GM21390 (cell line): ENCODE results near the gene RASAL2.
"Not testable (repeated sequence)": the region's sequence is repeated elsewhere in the genome, so short reads cannot be mapped to it uniquely, and the experiment has no call there.

Source experiments
- ATAC-seq: cut with Tn5 transposase; IDR thresholded peaks from one replicate; pipeline ENCODE4 v1.9.1; 2021; ENCODE audit not compliant: unreplicated experiment

Gene RASAL2

GRCh38 chr1:178368208-178368607, 274.3 kb downstream of the RASAL2 start:
- no peak for ATAC-seq

GRCh38 chr1:178371235-178371634, 277.3 kb downstream of the RASAL2 start:
- ATAC-seq: no peak

GRCh38 chr1:178371933-178372388, 278.1 kb downstream of the RASAL2 start:
- no peak for ATAC-seq

- ATAC-seq: no peak
These were observed 280.1 kb downstream of the RASAL2 start for GRCh38 chr1:178374016-178374415.

GRCh38 chr1:178376008-178376407, 282.1 kb downstream of the RASAL2 start:
- ATAC-seq: no peak

- no peak for ATAC-seq
These were observed 285.9 kb downstream of the RASAL2 start for GRCh38 chr1:178379807-178380206.

- ATAC-seq: no peak
These were observed 288.5 kb downstream of the RASAL2 start for GRCh38 chr1:178382372-178382771.

- ATAC-seq: no peak
These were observed 291.8 kb downstream of the RASAL2 start for GRCh38 chr1:178385662-178386061.

- no peak for ATAC-seq
These were observed 294.7 kb downstream of the RASAL2 start for GRCh38 chr1:178388418-178389145.

- ATAC-seq: no peak
These were observed 295.5 kb downstream of the RASAL2 start for GRCh38 chr1:178389441-178389840.

- ATAC-seq: not testable (repeated sequence)
These were observed 296.4 kb downstream of the RASAL2 start for GRCh38 chr1:178390280-178390679.

- no peak for ATAC-seq
These were observed 299.5 kb downstream of the RASAL2 start for GRCh38 chr1:178393370-178393769.

GRCh38 chr1:178396789-178397188, 302.9 kb downstream of the RASAL2 start:
- no peak for ATAC-seq

GRCh38 chr1:178397678-178398077, 303.8 kb downstream of the RASAL2 start:
- no peak for ATAC-seq

- no peak for ATAC-seq
These were observed 305.3 kb downstream of the RASAL2 start for GRCh38 chr1:178399177-178399728.

GRCh38 chr1:178405137-178405536, 311.2 kb downstream of the RASAL2 start:
- ATAC-seq: no peak

GRCh38 chr1:178407215-178407614, 313.3 kb downstream of the RASAL2 start:
- ATAC-seq: no peak

GRCh38 chr1:178407655-178408054, 313.8 kb downstream of the RASAL2 start:
- ATAC-seq: no peak

GRCh38 chr1:178408871-178409270, 315.0 kb downstream of the RASAL2 start:
- no peak for ATAC-seq

GRCh38 chr1:178409541-178409940, 315.6 kb downstream of the RASAL2 start:
- no peak for ATAC-seq

GRCh38 chr1:178411756-178412399, 318.0 kb downstream of the RASAL2 start:
- peak; percentile 84 for ATAC-seq

- ATAC-seq: peak; percentile 92
These were observed 318.5 kb downstream of the RASAL2 start for GRCh38 chr1:178412400-178412770.
